Measurements from ENCODE around the gene TMEM121B.
A peak's percentile ranks its signal among the peaks of the same experiment; 100 is the strongest.

TMEM121B gene

GRCh38 chr22:17112491-17113042 lies 8.6 kb downstream of the TMEM121B start:
- DNase-seq, result no peak

GRCh38 chr22:17110791-17111550 lies 10.2 kb downstream of the TMEM121B start:
- DNase-seq, result no peak

- DNase-seq, result no peak
Measured at GRCh38 chr22:17109976-17110375, 11.2 kb downstream of the TMEM121B start.

- no peak for DNase-seq
Measured at GRCh38 chr22:17109113-17109865, 11.9 kb downstream of the TMEM121B start.

- no peak for DNase-seq
Measured at GRCh38 chr22:17108256-17109112, 12.7 kb downstream of the TMEM121B start.

- no peak for DNase-seq
Measured at GRCh38 chr22:17107547-17107810, 13.7 kb downstream of the TMEM121B start.

GRCh38 chr22:17106785-17107546 lies 14.2 kb downstream of the TMEM121B start:
- peak in 2 of 56 donors; percentile 27 to 44 for DNase-seq

- no peak for DNase-seq
Measured at GRCh38 chr22:17106161-17106784, 14.9 kb downstream of the TMEM121B start.

- no peak for DNase-seq
Measured at GRCh38 chr22:17105143-17106129, 15.7 kb downstream of the TMEM121B start.

- DNase-seq, result no peak
Measured at GRCh38 chr22:17104336-17104935, 16.7 kb downstream of the TMEM121B start.

GRCh38 chr22:17103351-17103750 lies 17.8 kb downstream of the TMEM121B start:
- DNase-seq, result no peak

- DNase-seq, result no peak
Measured at GRCh38 chr22:17102297-17102667, 18.9 kb downstream of the TMEM121B start.

GRCh38 chr22:17101475-17102296 lies 19.5 kb downstream of the TMEM121B start:
- peak in 2 of 56 donors; percentile 26 to 33 for DNase-seq

- DNase-seq, result no peak
Measured at GRCh38 chr22:17100621-17101020, 20.5 kb downstream of the TMEM121B start.

- DNase-seq, result peak in 2 of 56 donors; percentile 27 to 45
Measured at GRCh38 chr22:17098379-17098819, 22.8 kb downstream of the TMEM121B start.

GRCh38 chr22:17097701-17098100 lies 23.5 kb downstream of the TMEM121B start:
- no peak for DNase-seq

GRCh38 chr22:17097062-17097461 lies 24.1 kb downstream of the TMEM121B start:
- DNase-seq, result no peak

GRCh38 chr22:17096071-17096470 lies 25.1 kb downstream of the TMEM121B start:
- no peak for DNase-seq

All from amygdala (tissue), 56 donors.